Measurements from ENCODE around the gene C20orf204.

DNA sequence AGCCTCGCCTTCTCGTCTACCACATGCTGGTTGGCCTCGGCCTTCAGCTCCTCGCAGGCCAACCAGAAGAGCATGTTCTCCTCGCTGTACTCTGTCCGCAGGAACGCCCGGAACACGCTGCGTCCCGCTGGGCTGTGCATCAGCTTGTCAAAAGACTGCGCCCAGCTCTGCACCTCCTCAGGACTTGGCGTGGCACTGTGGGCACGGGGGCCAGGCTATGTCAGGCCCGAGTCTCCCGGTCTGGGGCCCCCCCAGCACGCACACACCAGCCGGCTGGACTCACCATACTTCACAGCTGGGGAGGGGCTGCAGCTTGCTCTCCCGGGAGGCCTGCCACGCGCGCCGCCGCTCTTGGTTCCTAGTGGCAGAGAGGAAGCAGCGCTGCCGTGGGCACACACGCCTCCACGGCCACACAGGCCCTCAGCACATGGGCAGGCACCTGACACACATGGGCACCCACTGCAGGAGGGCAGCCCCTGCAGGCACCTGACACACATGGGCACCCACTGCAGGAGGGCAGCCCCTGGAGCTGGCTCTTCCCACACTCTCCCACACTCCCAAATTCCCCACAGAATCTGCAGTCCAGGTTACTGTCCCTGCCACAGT lies 38.3 kb downstream of the C20orf204 start:
- TF ChIP-seq, protein P1, sequence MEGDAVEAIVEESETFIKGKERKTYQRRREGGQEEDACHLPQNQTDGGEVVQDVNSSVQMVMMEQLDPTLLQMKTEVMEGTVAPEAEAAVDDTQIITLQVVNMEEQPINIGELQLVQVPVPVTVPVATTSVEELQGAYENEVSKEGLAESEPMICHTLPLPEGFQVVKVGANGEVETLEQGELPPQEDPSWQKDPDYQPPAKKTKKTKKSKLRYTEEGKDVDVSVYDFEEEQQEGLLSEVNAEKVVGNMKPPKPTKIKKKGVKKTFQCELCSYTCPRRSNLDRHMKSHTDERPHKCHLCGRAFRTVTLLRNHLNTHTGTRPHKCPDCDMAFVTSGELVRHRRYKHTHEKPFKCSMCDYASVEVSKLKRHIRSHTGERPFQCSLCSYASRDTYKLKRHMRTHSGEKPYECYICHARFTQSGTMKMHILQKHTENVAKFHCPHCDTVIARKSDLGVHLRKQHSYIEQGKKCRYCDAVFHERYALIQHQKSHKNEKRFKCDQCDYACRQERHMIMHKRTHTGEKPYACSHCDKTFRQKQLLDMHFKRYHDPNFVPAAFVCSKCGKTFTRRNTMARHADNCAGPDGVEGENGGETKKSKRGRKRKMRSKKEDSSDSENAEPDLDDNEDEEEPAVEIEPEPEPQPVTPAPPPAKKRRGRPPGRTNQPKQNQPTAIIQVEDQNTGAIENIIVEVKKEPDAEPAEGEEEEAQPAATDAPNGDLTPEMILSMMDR (IDR thresholded peaks at IDR 0.05), result no peak
- no peak for TF ChIP-seq POLR2AphosphoS5 (IDR thresholded peaks at IDR 0.05; ENCODE audit: insufficient read depth in 1 of 2, low read depth in 1 of 2)

All from vagina (tissue), 2 donors.